ENCODE results near the gene TRIM36.

TRIM36 gene

GRCh38 chr5:115166744-115167393 is 2.8 kb downstream of the TRIM36 start:
- DNase-seq, result no peak

- no peak for DNase-seq
These were observed 3.9 kb downstream of the TRIM36 start for GRCh38 chr5:115165790-115166189.

- DNase-seq, result peak; percentile 96
These were observed 8.7 kb downstream of the TRIM36 start for GRCh38 chr5:115160975-115161475.

- DNase-seq, result no peak
These were observed 18.4 kb downstream of the TRIM36 start for GRCh38 chr5:115151208-115151805.

GRCh38 chr5:115150512-115150911 is 19.2 kb downstream of the TRIM36 start:
- no peak for DNase-seq

GRCh38 chr5:115147052-115147451 is 22.7 kb downstream of the TRIM36 start:
- DNase-seq, result no peak

- DNase-seq, result no peak
These were observed 33.4 kb downstream of the TRIM36 start for GRCh38 chr5:115136294-115136693.

GRCh38 chr5:115132465-115132864 is 37.2 kb downstream of the TRIM36 start:
- DNase-seq, result no peak

- no peak for DNase-seq
These were observed 43.4 kb downstream of the TRIM36 start for GRCh38 chr5:115126303-115126702.

- DNase-seq, result no peak
These were observed 45.0 kb downstream of the TRIM36 start for GRCh38 chr5:115124741-115125140.

- DNase-seq, result peak; percentile 21
These were observed 53.7 kb downstream of the TRIM36 start for GRCh38 chr5:115116001-115116400.

- no peak for DNase-seq
These were observed 59.9 kb downstream of the TRIM36 start for GRCh38 chr5:115109840-115110239.

- no peak for DNase-seq
These were observed 60.4 kb downstream of the TRIM36 start for GRCh38 chr5:115109356-115109755.

GRCh38 chr5:115100319-115100955 is 69.3 kb downstream of the TRIM36 start:
- DNase-seq, result peak; percentile 37

GRCh38 chr5:115098041-115098702 is 71.5 kb downstream of the TRIM36 start:
- DNase-seq, result peak; percentile 62

- no peak for DNase-seq
These were observed 72.5 kb downstream of the TRIM36 start for GRCh38 chr5:115097236-115097635.

GRCh38 chr5:115096034-115096769 is 73.5 kb downstream of the TRIM36 start:
- no peak for DNase-seq

GRCh38 chr5:115087951-115088350 is 81.8 kb downstream of the TRIM36 start:
- no peak for DNase-seq

- DNase-seq, result no peak
These were observed 83.2 kb downstream of the TRIM36 start for GRCh38 chr5:115086473-115086872.

GRCh38 chr5:115084246-115084793 is 85.4 kb downstream of the TRIM36 start:
- no peak for DNase-seq

GRCh38 chr5:115079924-115080623 is 89.6 kb downstream of the TRIM36 start:
- peak; percentile 19 for DNase-seq

All from NCI-H146 (cell line).